ENCODE results near the gene DDA1.
A peak's percentile ranks its signal among the peaks of the same experiment; 100 is the strongest.
"Not testable (repeated sequence)": the region's sequence is repeated elsewhere in the genome, so short reads cannot be mapped to it uniquely, and the experiment has no call there.

DDA1 gene

GRCh38 chr19:17309198-17309964 lies at the start of gene DDA1:
TSS of gene DDA1 (plus strand) at chr19:17309563. CDS start at chr19:17309655, 92 bp downstream.
- peak; percentile 94 to 99 for DNase-seq (ENCODE audit: low read depth in 2 of 2)

- no peak for DNase-seq (ENCODE audit: low read depth in 2 of 2)
These were observed 49.4 kb upstream of the DDA1 start for GRCh38 chr19:17259934-17260333.

- peak; percentile 77 to 85 for DNase-seq (ENCODE audit: low read depth in 2 of 2)
These were observed 48.5 kb upstream of the DDA1 start for GRCh38 chr19:17260842-17261325.

GRCh38 chr19:17262557-17262956 lies 46.8 kb upstream of the DDA1 start:
- no peak for DNase-seq (ENCODE audit: low read depth in 2 of 2)

- no peak for DNase-seq (ENCODE audit: low read depth in 2 of 2)
These were observed 45.4 kb upstream of the DDA1 start for GRCh38 chr19:17263712-17264640.

GRCh38 chr19:17264641-17264979 lies 44.8 kb upstream of the DDA1 start, which contains the start of gene USHBP1:
TSS of gene USHBP1 (minus strand) at chr19:17264745. CDS start at chr19:17264299, 446 bp downstream.
- no peak for DNase-seq (ENCODE audit: low read depth in 2 of 2)

- no peak for DNase-seq (ENCODE audit: low read depth in 2 of 2)
These were observed 43.3 kb upstream of the DDA1 start for GRCh38 chr19:17266026-17266425.

- no peak for DNase-seq (ENCODE audit: low read depth in 2 of 2)
These were observed 42.8 kb upstream of the DDA1 start for GRCh38 chr19:17266589-17266974.

- DNase-seq (ENCODE audit: low read depth in 2 of 2), result peak; percentile 79 to 80
These were observed 42.2 kb upstream of the DDA1 start, which contains the start of gene BABAM1 for GRCh38 chr19:17266975-17267788. TSS of gene BABAM1 (plus strand) at chr19:17267443. CDS start at chr19:17268807, 1,364 bp downstream.

GRCh38 chr19:17268754-17269153 lies 40.6 kb upstream of the DDA1 start:
- no peak for DNase-seq (ENCODE audit: low read depth in 2 of 2)

- DNase-seq (ENCODE audit: low read depth in 2 of 2), result not testable (repeated sequence)
These were observed 34.5 kb upstream of the DDA1 start for GRCh38 chr19:17274892-17275291.

- no peak for DNase-seq (ENCODE audit: low read depth in 2 of 2)
These were observed 33.8 kb upstream of the DDA1 start for GRCh38 chr19:17275441-17276175.

GRCh38 chr19:17279436-17279835 lies 29.9 kb upstream of the DDA1 start:
- DNase-seq (ENCODE audit: low read depth in 2 of 2), result no peak

GRCh38 chr19:17281391-17282304 lies 27.7 kb upstream of the DDA1 start, which contains the start of gene ANKLE1:
TSS of gene ANKLE1 (plus strand) at chr19:17281901. CDS start at chr19:17281921, 20 bp downstream.
- no peak for DNase-seq (ENCODE audit: low read depth in 2 of 2)

- DNase-seq (ENCODE audit: low read depth in 2 of 2), result peak; percentile 50 to 62
These were observed 26.8 kb upstream of the DDA1 start for GRCh38 chr19:17282488-17283125.

GRCh38 chr19:17283504-17283996 lies 25.8 kb upstream of the DDA1 start:
- no peak for DNase-seq (ENCODE audit: low read depth in 2 of 2)

- DNase-seq (ENCODE audit: low read depth in 2 of 2), result no peak
These were observed 23.8 kb upstream of the DDA1 start for GRCh38 chr19:17285415-17286135.

GRCh38 chr19:17286263-17286662 lies 23.1 kb upstream of the DDA1 start:
- no peak for DNase-seq (ENCODE audit: low read depth in 2 of 2)
